Astrocyte of the spinal cord (primary cell): ENCODE data around the gene ARID4B.

Experiments used
- DNase-seq: peaks from one replicate; pipeline ENCODE4 v3.0.0; 2011; ENCODE audit warnings: low read depth, low spot score
- H3K4me3 ChIP-seq: 2 replicates; pipeline ENCODE4 v1.5.1; 2011; ENCODE audit warnings: low read depth, mild to moderate bottlenecking, low read length, moderate library complexity
- CTCF ChIP-seq: IDR thresholded peaks from 2 replicates; pipeline ENCODE4 v1.5.1; 2012; ENCODE audit warnings: low read depth, mild to moderate bottlenecking, low read length, inconsistent platforms
- in situ Hi-C: cut with HindIII; loops from 2 replicates; pipeline ENCODE4 v1.10.0; 2017; ENCODE audit warnings: low sequenced_read_pairs

ARID4B gene

DNA sequence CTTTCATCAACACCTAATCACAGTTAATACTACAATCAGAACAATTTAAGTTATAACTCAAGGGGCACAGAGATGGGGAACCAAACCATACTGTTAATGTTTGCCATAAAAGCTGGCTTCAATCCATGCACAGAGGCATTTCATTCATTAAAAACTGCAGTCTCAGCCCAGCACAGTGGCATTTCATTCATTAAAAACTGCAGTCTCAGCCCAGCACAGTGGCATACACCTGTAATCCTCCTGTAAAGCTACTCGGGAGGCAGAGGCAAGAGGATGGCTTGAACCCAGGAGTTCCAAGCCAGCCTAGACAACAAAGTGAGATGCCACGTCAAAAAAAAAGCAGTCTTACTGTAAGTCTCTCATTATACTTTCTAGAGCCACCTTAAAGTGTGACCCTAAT lies 29.2 kb downstream of the ARID4B start:
- DNase-seq: no peak
- H3K4me3 ChIP-seq: no peak overlapping the region
- in situ Hi-C loops: no loop called here
- TF ChIP-seq CTCF: no peak

GRCh38 chr1:235297579-235297978 lies 30.4 kb downstream of the ARID4B start:
- in situ Hi-C loops: no loop called here
- DNase-seq: peak; percentile 69
- TF ChIP-seq CTCF: no peak
- no peak overlapping the region for H3K4me3 ChIP-seq

DNA sequence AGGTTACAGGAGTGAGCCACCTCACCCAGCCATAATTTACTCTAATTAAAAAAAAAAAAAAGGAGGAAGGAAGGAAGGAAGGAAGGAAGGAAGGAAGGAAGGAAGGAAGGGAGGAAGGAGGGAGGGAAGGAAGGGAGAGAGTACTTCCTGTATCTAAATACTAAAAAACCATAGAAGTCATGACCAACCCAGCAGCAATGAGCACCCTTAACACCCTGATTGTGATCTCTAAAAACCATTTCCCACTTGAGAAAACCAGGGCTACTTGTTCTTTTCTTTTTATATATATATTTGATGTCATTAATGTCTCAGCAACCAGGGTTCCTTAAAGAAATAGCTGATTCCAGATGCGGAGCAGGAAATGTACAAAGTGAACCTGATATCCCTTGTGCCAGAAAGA lies 31.2 kb downstream of the ARID4B start:
- no peak overlapping the region for H3K4me3 ChIP-seq
- in situ Hi-C loops: no loop called here
- DNase-seq: no peak

GRCh38 chr1:235295902-235296350 lies 32.1 kb downstream of the ARID4B start:
- no peak for TF ChIP-seq CTCF
- DNase-seq: peak; percentile 90
- in situ Hi-C loops: no loop called here
- no peak overlapping the region for H3K4me3 ChIP-seq

More for the DNA sequence above, 31.2 kb downstream of the ARID4B start:
- TF ChIP-seq CTCF: no peak

DNA sequence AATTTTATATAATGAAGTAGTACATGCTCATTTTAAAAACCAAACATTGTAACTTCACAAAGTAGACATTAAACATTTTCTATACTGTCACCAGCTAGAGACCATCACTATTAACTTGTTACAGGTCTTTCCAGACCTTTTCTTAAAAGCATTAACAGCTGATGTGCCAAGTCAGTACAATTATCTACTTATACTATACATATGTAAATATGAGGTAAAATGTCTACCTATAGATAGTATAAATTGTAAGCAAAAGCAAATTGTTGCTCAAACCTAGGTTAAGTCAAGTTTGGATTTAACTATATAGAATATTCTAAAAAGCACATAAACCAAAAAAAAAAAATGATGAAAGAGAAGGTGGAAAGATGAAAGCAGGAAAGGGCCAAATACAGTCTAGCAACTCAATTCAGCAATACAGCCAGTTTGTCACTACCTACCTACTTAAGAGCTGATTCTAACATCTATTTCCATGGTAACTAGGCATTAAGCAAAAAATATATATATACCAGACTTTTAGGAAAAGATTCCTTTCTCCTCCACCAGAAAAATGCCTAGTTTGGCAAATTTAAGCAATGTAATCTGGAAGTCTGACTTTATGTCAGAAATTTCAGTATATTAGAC lies 34.5 kb downstream of the ARID4B start:
- no peak overlapping the region for H3K4me3 ChIP-seq
- in situ Hi-C loops: no loop called here
- no peak for DNase-seq
- TF ChIP-seq CTCF: no peak

GRCh38 chr1:235292790-235293189 lies 35.2 kb downstream of the ARID4B start:
- in situ Hi-C loops: no loop called here
- DNase-seq: no peak
- TF ChIP-seq CTCF: no peak

More at GRCh38 chr1:235292790-235293189, 35.2 kb downstream of the ARID4B start:
- no peak overlapping the region for H3K4me3 ChIP-seq
